ENCODE measurements around the gene CDKN2C. TPM values are rescaled to one million over a fixed set of nuclear protein-coding genes. Genes with fewer than 3 reads are reported as not detected.
A peak's percentile ranks its signal among the peaks of the same experiment; 100 is the strongest.

The CDKN2C gene
- 10 to 100 TPM; 10.3 to 12.6 TPM for total RNA-seq

DNA sequence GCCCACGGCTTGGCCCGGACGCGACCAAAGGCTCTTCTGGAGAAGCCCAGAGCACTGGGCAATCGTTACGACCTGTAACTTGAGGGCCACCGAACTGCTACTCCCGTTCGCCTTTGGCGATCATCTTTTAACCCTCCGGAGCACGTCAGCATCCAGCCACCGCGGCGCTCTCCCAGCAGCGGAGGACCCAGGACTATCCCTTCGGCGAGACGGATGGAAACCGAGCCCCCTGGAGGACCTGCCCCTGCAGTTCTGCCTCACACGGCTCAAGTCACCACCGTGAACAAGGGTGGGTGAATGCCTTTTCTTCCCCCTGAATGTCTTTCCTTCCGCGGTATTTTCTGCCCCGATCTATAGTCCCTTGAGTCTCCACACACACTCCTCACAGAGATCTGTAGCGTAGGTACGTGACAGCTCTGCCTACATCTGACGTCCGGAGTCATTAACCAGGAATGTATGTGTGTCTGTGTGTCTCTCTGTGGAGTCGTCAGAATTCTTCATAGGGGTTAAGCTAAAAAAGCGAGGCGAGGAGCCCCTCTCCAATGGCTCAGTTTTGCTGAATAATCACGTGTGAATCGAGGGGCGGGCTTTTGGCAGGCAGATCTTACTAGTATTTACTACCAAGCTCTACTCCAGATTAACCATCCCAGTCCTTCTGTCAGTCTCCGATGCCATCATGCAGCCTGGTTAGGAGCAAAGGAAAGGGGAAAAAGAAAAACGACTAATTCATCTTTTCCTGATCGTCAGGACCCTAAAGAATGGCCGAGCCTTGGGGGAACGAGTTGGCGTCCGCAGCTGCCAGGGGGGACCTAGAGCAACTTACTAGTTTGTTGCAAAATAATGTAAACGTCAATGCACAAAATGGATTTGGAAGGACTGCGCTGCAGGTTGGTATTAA, at the start of gene CDKN2C:
TSS of gene CDKN2C (plus strand) at position 635 of the 898 bp plus-strand sequence. CDS start at position 759, 124 bp downstream.
- no peaks in the 10 kb centered on the region for H3K36me3 ChIP-seq
- peak within 1 kb of the TSS; percentile 95 to 97 for H3K27ac ChIP-seq
- no peaks in the 10 kb centered on the region for H3K27me3 ChIP-seq (replicated peaks; ENCODE audit: insufficient read depth)
- peaks cover 0 to 14% of the 10 kb centered on the region in 2 donors for H3K4me1 ChIP-seq (ENCODE audit: control insufficient read depth in 1 of 2, low read depth in 2 of 2)
- H3K4me3 ChIP-seq: peak within 1 kb of the TSS; percentile 86
- DNase-seq (ENCODE audit: low spot score): no peak
- TF ChIP-seq, protein P1, sequence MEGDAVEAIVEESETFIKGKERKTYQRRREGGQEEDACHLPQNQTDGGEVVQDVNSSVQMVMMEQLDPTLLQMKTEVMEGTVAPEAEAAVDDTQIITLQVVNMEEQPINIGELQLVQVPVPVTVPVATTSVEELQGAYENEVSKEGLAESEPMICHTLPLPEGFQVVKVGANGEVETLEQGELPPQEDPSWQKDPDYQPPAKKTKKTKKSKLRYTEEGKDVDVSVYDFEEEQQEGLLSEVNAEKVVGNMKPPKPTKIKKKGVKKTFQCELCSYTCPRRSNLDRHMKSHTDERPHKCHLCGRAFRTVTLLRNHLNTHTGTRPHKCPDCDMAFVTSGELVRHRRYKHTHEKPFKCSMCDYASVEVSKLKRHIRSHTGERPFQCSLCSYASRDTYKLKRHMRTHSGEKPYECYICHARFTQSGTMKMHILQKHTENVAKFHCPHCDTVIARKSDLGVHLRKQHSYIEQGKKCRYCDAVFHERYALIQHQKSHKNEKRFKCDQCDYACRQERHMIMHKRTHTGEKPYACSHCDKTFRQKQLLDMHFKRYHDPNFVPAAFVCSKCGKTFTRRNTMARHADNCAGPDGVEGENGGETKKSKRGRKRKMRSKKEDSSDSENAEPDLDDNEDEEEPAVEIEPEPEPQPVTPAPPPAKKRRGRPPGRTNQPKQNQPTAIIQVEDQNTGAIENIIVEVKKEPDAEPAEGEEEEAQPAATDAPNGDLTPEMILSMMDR (IDR thresholded peaks at IDR 0.05): no peak
- H3K9me3 ChIP-seq: no peaks in the 10 kb centered on the region
- ATAC-seq (ENCODE audit: insufficient number of reproducible peaks, low FRiP score, low read depth): peak; percentile 26

DNA sequence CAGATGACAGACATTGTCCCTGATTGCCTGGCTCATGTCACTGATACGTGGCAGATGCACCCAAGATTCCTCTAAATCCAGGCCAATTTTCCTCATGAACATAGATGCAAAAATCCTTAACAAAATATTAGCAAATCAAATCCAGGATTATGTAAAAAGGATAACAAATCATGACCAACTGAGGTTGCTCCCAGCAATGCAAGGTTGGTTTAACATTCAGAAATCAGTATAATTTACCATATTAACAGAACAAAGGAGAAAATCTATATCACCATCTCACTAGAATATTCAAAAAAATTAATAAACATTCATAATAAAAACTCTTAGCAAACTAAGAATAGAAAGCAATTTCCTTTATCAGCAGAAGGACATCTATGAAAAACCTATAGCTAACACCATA, 49.6 kb upstream of the CDKN2C start:
- Histone ChIP-seq H3K36me3 (no peaks in the 10 kb centered on the region), H3K27me3 (replicated peaks; ENCODE audit: insufficient read depth) (no peaks in the 10 kb centered on the region), H3K9me3 (peaks cover 4% of the 10 kb centered on the region), H3K27ac (no peak overlapping the region), H3K4me3 (no peak overlapping the region), H3K4me1 (ENCODE audit: control insufficient read depth in 1 of 2, low read depth in 2 of 2) (peaks cover 3 to 9% of the 10 kb centered on the region in 2 donors)
- TF ChIP-seq, protein P1 (IDR thresholded peaks at IDR 0.05): no peak
- DNase-seq (ENCODE audit: low spot score): no peak
- ATAC-seq (ENCODE audit: insufficient number of reproducible peaks, low FRiP score, low read depth): no peak

DNA sequence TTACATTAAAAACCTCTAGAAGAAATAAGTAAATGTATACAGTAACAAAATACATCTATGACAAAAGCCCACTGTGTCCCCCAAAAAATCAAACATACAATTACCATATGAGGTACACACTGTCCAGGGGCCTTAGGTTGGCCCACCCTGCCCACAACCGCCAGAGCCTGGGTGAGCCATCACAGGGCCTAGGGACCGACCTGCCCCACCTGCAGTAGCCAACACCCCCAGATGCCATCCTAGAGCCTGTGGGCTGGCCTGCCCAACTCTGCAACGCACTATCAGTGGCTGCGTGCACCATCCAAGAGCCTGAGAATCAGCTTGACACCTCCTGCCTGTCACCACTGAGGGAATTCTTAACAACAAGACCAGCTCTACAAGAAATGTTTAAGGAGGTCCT, 49.0 kb upstream of the CDKN2C start:
- Histone ChIP-seq H3K9me3 (peaks cover 4% of the 10 kb centered on the region), H3K27ac (no peak overlapping the region), H3K27me3 (replicated peaks; ENCODE audit: insufficient read depth) (no peaks in the 10 kb centered on the region), H3K36me3 (no peaks in the 10 kb centered on the region), H3K4me1 (ENCODE audit: control insufficient read depth in 1 of 2, low read depth in 2 of 2) (peaks cover 3 to 9% of the 10 kb centered on the region in 2 donors), H3K4me3 (no peak overlapping the region)
- no peak for DNase-seq (ENCODE audit: low spot score)
- TF ChIP-seq, protein P1 (IDR thresholded peaks at IDR 0.05): no peak
- ATAC-seq (ENCODE audit: insufficient number of reproducible peaks, low FRiP score, low read depth): no peak

DNA sequence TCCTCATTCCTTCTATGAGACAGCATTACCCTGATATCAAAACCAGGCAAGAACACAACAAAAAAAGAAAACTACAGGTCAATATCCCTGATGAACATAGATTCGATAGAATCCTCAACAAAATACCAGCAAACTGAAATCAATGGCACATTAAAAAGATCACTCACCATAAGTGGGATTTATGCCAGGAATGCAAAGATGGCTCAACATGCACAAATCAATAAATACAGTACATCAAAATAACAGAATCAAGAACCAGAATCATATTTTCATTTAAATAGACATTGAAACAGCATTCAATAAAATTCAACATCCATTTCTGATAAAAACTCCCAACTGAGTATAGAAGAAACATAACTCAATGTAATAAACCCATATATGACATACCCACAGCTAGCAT, 46.5 kb upstream of the CDKN2C start:
- TF ChIP-seq, protein P1 (IDR thresholded peaks at IDR 0.05): no peak
- no peak overlapping the region for H3K4me3 ChIP-seq
- no peak overlapping the region for H3K27ac ChIP-seq
- peaks cover 4% of the 10 kb centered on the region for H3K9me3 ChIP-seq
- no peak for DNase-seq (ENCODE audit: low spot score)
- no peaks in the 10 kb centered on the region for H3K4me1 ChIP-seq (ENCODE audit: control insufficient read depth in 1 of 2, low read depth in 2 of 2)
- no peaks in the 10 kb centered on the region for H3K36me3 ChIP-seq
- H3K27me3 ChIP-seq (replicated peaks; ENCODE audit: insufficient read depth): no peaks in the 10 kb centered on the region
- ATAC-seq (ENCODE audit: insufficient number of reproducible peaks, low FRiP score, low read depth): no peak

DNA sequence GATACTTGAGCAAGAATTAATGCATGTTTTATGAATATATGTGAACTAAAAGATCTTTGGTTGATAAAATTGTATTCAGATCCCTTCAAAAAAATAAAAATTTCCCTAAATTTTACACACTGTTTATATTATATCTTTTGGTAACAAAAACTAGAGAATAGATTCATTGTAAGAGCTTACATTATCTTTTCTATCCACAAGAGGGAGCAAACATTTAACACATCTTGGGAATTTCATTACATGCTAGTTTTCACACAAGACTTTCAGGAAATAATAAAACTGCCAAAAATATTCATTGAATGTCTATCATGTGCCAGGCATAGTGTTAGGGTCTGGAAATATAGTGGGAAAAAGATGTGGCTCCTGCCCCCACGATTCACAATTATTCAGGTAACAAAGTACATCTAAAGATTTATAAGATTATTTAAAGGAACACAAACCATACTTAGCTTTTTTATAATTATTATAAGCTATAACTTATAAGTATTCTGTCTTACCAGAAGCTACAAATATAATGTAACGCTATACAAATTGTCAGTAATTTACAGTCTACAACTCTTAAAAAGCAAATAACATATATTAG, 40.6 kb upstream of the CDKN2C start:
- H3K4me3 ChIP-seq: no peak overlapping the region
- no peak for DNase-seq (ENCODE audit: low spot score)
- no peak overlapping the region for H3K27ac ChIP-seq
- H3K9me3 ChIP-seq: no peaks in the 10 kb centered on the region
- H3K36me3 ChIP-seq: no peaks in the 10 kb centered on the region
- no peak for ATAC-seq (ENCODE audit: insufficient number of reproducible peaks, low FRiP score, low read depth)
- TF ChIP-seq, protein P1 (IDR thresholded peaks at IDR 0.05): peak; percentile 46
- no peaks in the 10 kb centered on the region for H3K4me1 ChIP-seq (ENCODE audit: control insufficient read depth in 1 of 2, low read depth in 2 of 2)
- no peaks in the 10 kb centered on the region for H3K27me3 ChIP-seq (replicated peaks; ENCODE audit: insufficient read depth)

Data from thoracic aorta (tissue), 2 donors.